IPS-18a (cell line): ENCODE data around the gene RAPGEF4.

ENCODE experiments used
- H3K27ac ChIP-seq: one replicate; pipeline ENCODE4 v1.5.1; 2013; ENCODE audit warnings: low read length
- H3K27me3 ChIP-seq: one replicate; pipeline ENCODE4 v1.6.1; 2013; ENCODE audit warnings: mild to moderate bottlenecking, low read length; ENCODE audit not compliant: control insufficient read depth, insufficient read depth
- H3K36me3 ChIP-seq: one replicate; pipeline ENCODE4 v1.6.1; 2013; ENCODE audit warnings: low read depth, low read length; ENCODE audit not compliant: control insufficient read depth
- H3K4me1 ChIP-seq: one replicate; pipeline ENCODE4 v1.6.1; 2013; ENCODE audit warnings: low read depth, low read length; ENCODE audit not compliant: control insufficient read depth
- H3K4me3 ChIP-seq: one replicate; pipeline ENCODE4 v1.5.1; 2013; ENCODE audit warnings: low read length
- H3K9ac ChIP-seq: one replicate; pipeline ENCODE4 v1.6.1; 2013; ENCODE audit warnings: mild to moderate bottlenecking, low read length, moderate library complexity
- H3K9me3 ChIP-seq: one replicate; pipeline ENCODE4 v1.6.1; 2013; ENCODE audit warnings: low read depth, low read length; ENCODE audit not compliant: control insufficient read depth

Gene RAPGEF4

GRCh38 chr2:172869861-172870260, 134.2 kb downstream of the RAPGEF4 start:
- Histone ChIP-seq H3K9me3 (no peaks in the 10 kb centered on the region), H3K27ac (no peak overlapping the region), H3K4me3 (no peak overlapping the region), H3K9ac (no peak overlapping the region), H3K4me1 (no peaks in the 10 kb centered on the region), H3K27me3 (no peaks in the 10 kb centered on the region), H3K36me3 (no peaks in the 10 kb centered on the region)

GRCh38 chr2:172870396-172870795, 134.8 kb downstream of the RAPGEF4 start:
- H3K27ac ChIP-seq: no peak overlapping the region

GRCh38 chr2:172877826-172878225, 142.2 kb downstream of the RAPGEF4 start:
- no peaks in the 10 kb centered on the region for H3K27me3 ChIP-seq
- H3K9me3 ChIP-seq: no peaks in the 10 kb centered on the region
- H3K9ac ChIP-seq: no peak overlapping the region
- no peaks in the 10 kb centered on the region for H3K4me1 ChIP-seq
- H3K4me3 ChIP-seq: no peak overlapping the region
- H3K36me3 ChIP-seq: no peaks in the 10 kb centered on the region
- H3K27ac ChIP-seq: no peak overlapping the region

More at GRCh38 chr2:172870396-172870795, 134.8 kb downstream of the RAPGEF4 start:
- Histone ChIP-seq H3K27me3 (no peaks in the 10 kb centered on the region), H3K36me3 (no peaks in the 10 kb centered on the region), H3K9me3 (no peaks in the 10 kb centered on the region), H3K4me3 (no peak overlapping the region), H3K9ac (no peak overlapping the region), H3K4me1 (no peaks in the 10 kb centered on the region)

- no peak overlapping the region for H3K4me3 ChIP-seq
- no peaks in the 10 kb centered on the region for H3K9me3 ChIP-seq
- H3K27ac ChIP-seq: no peak overlapping the region
- no peaks in the 10 kb centered on the region for H3K4me1 ChIP-seq
- H3K9ac ChIP-seq: no peak overlapping the region
- no peaks in the 10 kb centered on the region for H3K36me3 ChIP-seq
- H3K27me3 ChIP-seq: no peaks in the 10 kb centered on the region
Measured at GRCh38 chr2:172878260-172878659, 142.6 kb downstream of the RAPGEF4 start.

- no peaks in the 10 kb centered on the region for H3K9me3 ChIP-seq
- no peak overlapping the region for H3K27ac ChIP-seq
- H3K27me3 ChIP-seq: no peaks in the 10 kb centered on the region
- no peak overlapping the region for H3K9ac ChIP-seq
- H3K4me3 ChIP-seq: no peak overlapping the region
- H3K36me3 ChIP-seq: no peaks in the 10 kb centered on the region
- no peaks in the 10 kb centered on the region for H3K4me1 ChIP-seq
Measured at GRCh38 chr2:172884336-172884735, 148.7 kb downstream of the RAPGEF4 start.

GRCh38 chr2:172885996-172886395, 150.4 kb downstream of the RAPGEF4 start:
- no peaks in the 10 kb centered on the region for H3K36me3 ChIP-seq
- H3K4me3 ChIP-seq: no peak overlapping the region
- H3K27me3 ChIP-seq: no peaks in the 10 kb centered on the region
- no peak overlapping the region for H3K9ac ChIP-seq
- no peaks in the 10 kb centered on the region for H3K4me1 ChIP-seq
- no peak overlapping the region for H3K27ac ChIP-seq
- H3K9me3 ChIP-seq: no peaks in the 10 kb centered on the region

- no peaks in the 10 kb centered on the region for H3K27me3 ChIP-seq
- H3K9me3 ChIP-seq: no peaks in the 10 kb centered on the region
- no peaks in the 10 kb centered on the region for H3K36me3 ChIP-seq
- no peak overlapping the region for H3K9ac ChIP-seq
- H3K27ac ChIP-seq: no peak overlapping the region
- no peaks in the 10 kb centered on the region for H3K4me1 ChIP-seq
- no peak overlapping the region for H3K4me3 ChIP-seq
Measured at GRCh38 chr2:172887280-172887679, 151.6 kb downstream of the RAPGEF4 start.

- Histone ChIP-seq H3K9me3 (no peaks in the 10 kb centered on the region), H3K4me1 (no peaks in the 10 kb centered on the region), H3K27ac (no peak overlapping the region), H3K9ac (no peak overlapping the region), H3K27me3 (no peaks in the 10 kb centered on the region), H3K4me3 (no peak overlapping the region), H3K36me3 (no peaks in the 10 kb centered on the region)
Measured at GRCh38 chr2:172888714-172889669, 153.3 kb downstream of the RAPGEF4 start.

GRCh38 chr2:172889768-172890430, 154.3 kb downstream of the RAPGEF4 start:
- H3K9ac ChIP-seq: no peak overlapping the region
- no peaks in the 10 kb centered on the region for H3K27me3 ChIP-seq
- no peak overlapping the region for H3K27ac ChIP-seq
- H3K4me3 ChIP-seq: no peak overlapping the region
- no peaks in the 10 kb centered on the region for H3K4me1 ChIP-seq
- H3K9me3 ChIP-seq: no peaks in the 10 kb centered on the region
- H3K36me3 ChIP-seq: no peaks in the 10 kb centered on the region

- H3K27ac ChIP-seq: no peak overlapping the region
- no peak overlapping the region for H3K4me3 ChIP-seq
- H3K9me3 ChIP-seq: no peaks in the 10 kb centered on the region
- no peaks in the 10 kb centered on the region for H3K36me3 ChIP-seq
- no peaks in the 10 kb centered on the region for H3K27me3 ChIP-seq
- no peaks in the 10 kb centered on the region for H3K4me1 ChIP-seq
- no peak overlapping the region for H3K9ac ChIP-seq
Measured at GRCh38 chr2:172893111-172893510, 157.5 kb downstream of the RAPGEF4 start.

- Histone ChIP-seq H3K4me3 (no peak overlapping the region), H3K9me3 (no peaks in the 10 kb centered on the region), H3K27me3 (no peaks in the 10 kb centered on the region), H3K36me3 (no peaks in the 10 kb centered on the region), H3K4me1 (no peaks in the 10 kb centered on the region), H3K9ac (no peak overlapping the region), H3K27ac (no peak overlapping the region)
Measured at GRCh38 chr2:172893671-172894070, 158.0 kb downstream of the RAPGEF4 start.
